ENCODE results near the gene HEPN1.

DNA sequence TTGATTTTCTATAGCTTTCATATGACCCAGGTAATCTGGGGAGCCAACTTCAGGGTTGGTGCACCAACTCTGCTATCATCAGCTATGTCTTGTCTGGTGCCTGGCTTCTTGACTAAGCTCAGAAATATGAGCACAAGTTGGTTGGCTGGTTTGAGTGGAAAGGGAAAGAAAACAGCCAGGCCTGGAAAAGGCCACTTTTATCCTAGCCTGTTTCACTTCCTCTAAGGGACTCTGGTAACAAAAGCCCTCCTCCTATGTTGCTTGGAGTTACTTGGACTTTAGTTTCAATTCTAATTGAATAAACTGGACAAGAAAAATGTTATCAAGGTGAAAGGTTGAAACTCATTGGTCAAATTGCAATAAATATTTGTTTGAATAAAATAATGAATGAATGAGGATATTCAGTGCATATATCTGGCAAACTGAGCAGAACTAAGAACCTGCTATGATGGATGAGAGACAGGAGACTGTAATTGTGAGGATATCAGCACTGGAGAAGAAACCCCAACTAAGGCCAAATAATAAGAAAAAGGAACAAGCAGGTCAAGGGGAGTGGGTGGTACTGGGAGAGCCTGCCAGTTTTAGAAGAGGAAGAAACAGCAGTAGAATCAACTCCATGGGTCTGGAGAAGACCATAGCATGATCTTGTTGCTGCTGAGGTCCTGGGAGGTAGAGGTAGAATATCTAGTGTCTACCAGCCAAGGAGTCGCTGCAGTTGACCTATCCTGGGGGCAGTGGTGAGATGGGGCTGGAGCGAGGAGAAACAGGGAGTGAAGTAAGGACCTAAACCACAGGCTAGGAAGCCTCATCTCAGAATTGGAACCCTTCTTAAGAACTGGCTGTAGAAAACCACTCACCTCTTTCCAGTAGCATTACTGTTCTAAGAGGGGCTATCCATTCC, 29.6 kb upstream of the HEPN1 start:
- no peak for TF ChIP-seq POLR2A (IDR thresholded peaks at IDR 0.05; ENCODE audit: low read depth, low read length)
- no peak for TF ChIP-seq TAF1 (IDR thresholded peaks at IDR 0.05; ENCODE audit: low read depth, low read length)
- no peak for TF ChIP-seq POLR2AphosphoS5 (IDR thresholded peaks at IDR 0.05; ENCODE audit: low read depth, low read length)
- no peak for TF ChIP-seq PAX5 (IDR thresholded peaks at IDR 0.05; ENCODE audit: insufficient read depth, low read length, severe bottlenecking)
